Calu3 (cell line): ENCODE measurements around the gene PKMYT1. TPM values are rescaled to one million over a fixed set of nuclear protein-coding genes. Genes with fewer than 3 reads are reported as not detected.

Source experiments
- BruUV-seq: library from RNA; stranded (reverse); fragments of 400-500 nt; replicated peaks from 2 replicates; lab custom pipeline; 2021; lab: Mats Ljungman, UMichigan
- CTCF ChIA-PET: fragments of 300-600 bp; sonication (Branson Sonifier 250); formaldehyde crosslinking; loops from one replicate; lab custom pipeline; 2022; ENCODE audit warnings: antibody characterized with exemption; lab: Charles Lee
- DNase-seq: peaks from one replicate; pipeline ENCODE4 v3.0.0; 2022
- H3K27ac Mint-ChIP-seq: one replicate; pipeline ENCODE4 v1.8.0; 2022; ENCODE audit warnings: mixed read lengths; ENCODE audit not compliant: unreplicated experiment
- H3K27me3 Mint-ChIP-seq: one replicate; pipeline ENCODE4 v1.8.0; 2022; ENCODE audit warnings: mixed read lengths; ENCODE audit not compliant: unreplicated experiment
- H3K36me3 Mint-ChIP-seq: one replicate; pipeline ENCODE4 v1.8.0; 2022; ENCODE audit warnings: mild to moderate bottlenecking, moderate library complexity, mixed read lengths; ENCODE audit not compliant: insufficient read depth, unreplicated experiment
- H3K4me1 Mint-ChIP-seq: one replicate; pipeline ENCODE4 v1.8.0; 2022; ENCODE audit warnings: mild to moderate bottlenecking, low read depth, mixed read lengths; ENCODE audit not compliant: unreplicated experiment
- H3K4me3 Mint-ChIP-seq: one replicate; pipeline ENCODE4 v1.8.0; 2022; ENCODE audit warnings: mild to moderate bottlenecking, low read depth, moderate library complexity, mixed read lengths; ENCODE audit not compliant: unreplicated experiment
- H3K9me3 Mint-ChIP-seq: one replicate; pipeline ENCODE4 v1.8.0; 2022; ENCODE audit warnings: low read depth, mixed read lengths; ENCODE audit not compliant: unreplicated experiment
- CTCF ChIP-seq: fragments of 200-600 bp; IDR thresholded peaks from one replicate; pipeline ENCODE4 v1.8.0; 2022; ENCODE audit warnings: antibody characterized with exemption; ENCODE audit not compliant: unreplicated experiment
- intact Hi-C: fragments of 100-400 bp; cut with micrococcal nuclease; formaldehyde crosslinking; loops from one replicate; pipeline ENCODE4 v1.10.0; 2022; ENCODE audit not compliant: unreplicated experiment
- total RNA-seq: library from RNA; stranded (reverse); gene quantifications from 2 replicates; pipeline ENCODE4 v1.2.3, GENCODE V29; 2022

Gene PKMYT1
- total RNA-seq, 1 experiment from 2014 or later, result 107 TPM

GRCh38 chr16:3013491-3013951 lies 33.3 kb upstream of the PKMYT1 start:
- Mint-ChIP-seq H3K27ac (peak overlapping the region; percentile 79), H3K9me3 (no peaks in the 10 kb centered on the region), H3K4me3 (peak overlapping the region; percentile 60), H3K4me1 (peaks cover 42% of the 10 kb centered on the region), H3K27me3 (no peaks in the 10 kb centered on the region), H3K36me3 (peaks cover 61% of the 10 kb centered on the region)
- CTCF ChIA-PET, result interaction anchor here (1.2 kb wide), 1 partner anchor 18 kb away, joined by 5 read pairs; no protein-coding TSS in a partner anchor
- intact Hi-C loops, result no loop called here
- peak; percentile 49 for TF ChIP-seq CTCF
- DNase-seq, result no peak
- no TSS peak for BruUV-seq

- BruUV-seq, result no TSS peak
- H3K27ac Mint-ChIP-seq, result peak within 1 kb of the TSS; percentile 79
- CTCF ChIA-PET, result interaction anchor here (0.9 to 1.2 kb wide), 4 partner anchors 8 to 19 kb away, joined by 3 to 9 read pairs (median 4); no protein-coding TSS in a partner anchor
- intact Hi-C loops, result no loop called here
- DNase-seq, result peak; percentile 73
- H3K36me3 Mint-ChIP-seq, result peaks cover 63% of the 10 kb centered on the region
- no peaks in the 10 kb centered on the region for H3K27me3 Mint-ChIP-seq
- H3K4me1 Mint-ChIP-seq, result peaks cover 48% of the 10 kb centered on the region
- peak within 1 kb of the TSS; percentile 60 for H3K4me3 Mint-ChIP-seq
- TF ChIP-seq CTCF, result no peak
- no peaks in the 10 kb centered on the region for H3K9me3 Mint-ChIP-seq
Measured at GRCh38 chr16:3012828-3013420, 32.7 kb upstream of the PKMYT1 start, which contains the start of gene CLDN9. TSS of gene CLDN9 (plus strand) at chr16:3012923. CDS start at chr16:3013363, 440 bp downstream.

- BruUV-seq, result no TSS peak
- intact Hi-C loops, result no loop called here
- DNase-seq, result peak; percentile 49
- H3K27ac Mint-ChIP-seq, result peak overlapping the region; percentile 79
- CTCF ChIA-PET, result interaction anchor here (0.9 to 1.2 kb wide), 4 partner anchors 8 to 19 kb away, joined by 3 to 9 read pairs (median 4); no protein-coding TSS in a partner anchor
- H3K36me3 Mint-ChIP-seq, result peaks cover 66% of the 10 kb centered on the region
- peaks cover 55% of the 10 kb centered on the region for H3K4me1 Mint-ChIP-seq
- no peak for TF ChIP-seq CTCF
- no peaks in the 10 kb centered on the region for H3K9me3 Mint-ChIP-seq
- no peaks in the 10 kb centered on the region for H3K27me3 Mint-ChIP-seq
- H3K4me3 Mint-ChIP-seq, result peak overlapping the region; percentile 60
Measured at GRCh38 chr16:3012246-3012645, 32.0 kb upstream of the PKMYT1 start.

GRCh38 chr16:3010510-3010909 lies 30.3 kb upstream of the PKMYT1 start:
- Mint-ChIP-seq H3K9me3 (no peaks in the 10 kb centered on the region), H3K4me3 (peak overlapping the region; percentile 48), H3K36me3 (peaks cover 80% of the 10 kb centered on the region), H3K27ac (no peak overlapping the region), H3K27me3 (no peaks in the 10 kb centered on the region), H3K4me1 (peaks cover 65% of the 10 kb centered on the region)
- no peak for DNase-seq
- BruUV-seq, result no TSS peak
- intact Hi-C loops, result no loop called here
- CTCF ChIA-PET, result interaction anchor here (1.6 to 7.7 kb wide), 3 partner anchors 11 to 48 kb away, joined by 5 to 126 read pairs (median 13); partner anchors contain the start of genes CLDN6, HCFC1R1, THOC6 and TNFRSF12A
- no peak for TF ChIP-seq CTCF
